Adrenal gland (tissue), 12 donors: ENCODE results near the gene RUNX1. TPM values are rescaled to one million over a fixed set of nuclear protein-coding genes. Genes with fewer than 3 reads are reported as not detected.

Experiments
- DNase-seq, 7 donors: peaks; one replicate each; pipeline ENCODE4 v3.0.0-alpha.2; 2019 to 2020
- H3K27ac ChIP-seq, 5 donors: fragments of 200-600 bp; sonication (generic) in 4 of 5; 1 replicate in 3 of 5; 2 replicates in 2 of 5; pipeline versions ENCODE4 v1.5.1 to v1.8.0; 2016 to 2020; ENCODE audit warnings: mild to moderate bottlenecking in 1 of 5
- H3K27me3 ChIP-seq: fragments of 200-600 bp; 2 replicates; pipeline ENCODE4 v1.8.0; 2021
- H3K36me3 ChIP-seq, 2 donors: fragments of 200-600 bp; replicated peaks in 1 of 2; 1 replicate in 1 of 2; 2 replicates in 1 of 2; pipeline versions ENCODE4 v1.5.1 to v1.8.0; 2018 to 2022
- H3K4me1 ChIP-seq, 2 donors: fragments of 200-600 bp; replicated peaks in 1 of 2; 1 replicate in 1 of 2; 2 replicates in 1 of 2; pipeline versions ENCODE4 v1.5.1 to v1.8.0; 2018 to 2021
- H3K4me3 ChIP-seq, 4 donors: fragments of 200-600 bp; sonication (generic) in 3 of 4; one replicate each; pipeline ENCODE4 v1.5.1; 2016 to 2018
- H3K9me3 ChIP-seq, 3 donors: fragments of 200-600 bp; sonication (generic) in 1 of 3; replicated peaks in 1 of 3; 1 replicate in 2 of 3; 2 replicates in 1 of 3; pipeline versions ENCODE4 v1.5.1 to v1.8.0; 2016 to 2021
- POLR2A ChIP-seq, 2 donors: fragments of 450-650 bp; IDR thresholded peaks; one replicate each; pipeline ENCODE4 v1.6.1; 2017; ENCODE audit warnings: antibody characterized with exemption in 2 of 2, mild to moderate bottlenecking in 2 of 2, moderate library complexity in 1 of 2
- WGBS, 4 donors: extraction: QIAGEN DNeasy Blood & Tissue Kit in 2 of 4; methylation state at CpG; one replicate each; pipeline versions ENCODE4 v1.1.5 to v1.1.7; 2013 to 2017; 5-methylcytosine and 5-hydroxymethylcytosine counted together
- intact Hi-C, 2 donors: fragments of 100-400 bp; cut with DNase I; formaldehyde crosslinking; loops; one replicate each; pipeline versions ENCODE4 v1.14.1 to v1.15.0; 2022 to 2023
- polyA plus RNA-seq, 3 donors: library from polyadenylated mRNA; stranded (reverse); fragments of 200-250 nt in 2 of 3; fragments of 350-450 nt in 1 of 3; fragmentation: Illumina TruSeq in 1 of 3; extraction: RNeasy Lipid Tissue Mini Kit (QIAGEN cat#74804) in 1 of 3; gene quantifications; one replicate each; pipeline ENCODE4 v1.2.3, GENCODE V29; 2013 to 2014
- total RNA-seq, 9 donors: library from RNA; depleted of rRNA in 4 of 9; stranded (reverse); fragments of >200 nt in 4 of 9; fragments of 120-200 nt in 1 of 9; fragmentation: NEBNext Ultra II Directional in 1 of 9; extraction: Animal tissue kit (Norgen Biotek cat#: 25700) in 1 of 9; gene quantifications; one replicate each; pipeline versions ENCODE4 v1.1.0 to v1.2.4, GENCODE V29; 2013 to 2023
- TF ChIP-seq, protein P1 (sequence below), 6 experiments: fragments of 450-650 bp in 4 of 6; fragments of 200-600 bp in 2 of 6; sonication (generic) in 1 of 6; IDR thresholded peaks; 1 replicate in 5 of 6; 2 replicates in 1 of 6; pipeline versions ENCODE4 v1.5.1 to v1.8.0; 2016 to 2021; ENCODE audit warnings: antibody characterized with exemption in 6 of 6, mild to moderate bottlenecking in 2 of 6, moderate library complexity in 1 of 6
- donor health status: healthy with polysubstance abuse.
- donor health status: Bipolar disorder and iron deficiency.
- donor health status: DM: yes; HTN: yes; CAD: no.
- donor health status: DM: no; HTN: no; CAD: no.
- donor health status: DM: no; HTN: no; CAD: no.
- donor health status: DM: yes; HTN: yes; CAD: no.

RUNX1 gene
- total and polyA plus RNA-seq, 12 donors, result 0.83 to 27.2 (median 8.2) TPM

GRCh38 chr21:34800797-34801518 lies 248.1 kb downstream of the RUNX1 start:
- no peaks in the 10 kb centered on the region for H3K4me1 ChIP-seq
- no peak overlapping the region for H3K27ac ChIP-seq
- H3K27me3 ChIP-seq, result no peaks in the 10 kb centered on the region
- no peak for DNase-seq
- no peak overlapping the region for H3K4me3 ChIP-seq
- intact Hi-C loops, result loop anchor here in 1 of 2 donors (10.0 kb wide), 1 partner anchor 84 kb away; no protein-coding TSS in a partner anchor
- H3K9me3 ChIP-seq, result no peaks in the 10 kb centered on the region
- H3K36me3 ChIP-seq, result no peaks in the 10 kb centered on the region
- TF ChIP-seq, protein P1, sequence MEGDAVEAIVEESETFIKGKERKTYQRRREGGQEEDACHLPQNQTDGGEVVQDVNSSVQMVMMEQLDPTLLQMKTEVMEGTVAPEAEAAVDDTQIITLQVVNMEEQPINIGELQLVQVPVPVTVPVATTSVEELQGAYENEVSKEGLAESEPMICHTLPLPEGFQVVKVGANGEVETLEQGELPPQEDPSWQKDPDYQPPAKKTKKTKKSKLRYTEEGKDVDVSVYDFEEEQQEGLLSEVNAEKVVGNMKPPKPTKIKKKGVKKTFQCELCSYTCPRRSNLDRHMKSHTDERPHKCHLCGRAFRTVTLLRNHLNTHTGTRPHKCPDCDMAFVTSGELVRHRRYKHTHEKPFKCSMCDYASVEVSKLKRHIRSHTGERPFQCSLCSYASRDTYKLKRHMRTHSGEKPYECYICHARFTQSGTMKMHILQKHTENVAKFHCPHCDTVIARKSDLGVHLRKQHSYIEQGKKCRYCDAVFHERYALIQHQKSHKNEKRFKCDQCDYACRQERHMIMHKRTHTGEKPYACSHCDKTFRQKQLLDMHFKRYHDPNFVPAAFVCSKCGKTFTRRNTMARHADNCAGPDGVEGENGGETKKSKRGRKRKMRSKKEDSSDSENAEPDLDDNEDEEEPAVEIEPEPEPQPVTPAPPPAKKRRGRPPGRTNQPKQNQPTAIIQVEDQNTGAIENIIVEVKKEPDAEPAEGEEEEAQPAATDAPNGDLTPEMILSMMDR (IDR thresholded peaks at IDR 0.05), result no peak
- no peak for TF ChIP-seq POLR2A (IDR thresholded peaks at IDR 0.05)
- 63 to 77% (median 66%) methylated on average over 7 of the region's 7 CpGs for WGBS, 4 donors

DNA sequence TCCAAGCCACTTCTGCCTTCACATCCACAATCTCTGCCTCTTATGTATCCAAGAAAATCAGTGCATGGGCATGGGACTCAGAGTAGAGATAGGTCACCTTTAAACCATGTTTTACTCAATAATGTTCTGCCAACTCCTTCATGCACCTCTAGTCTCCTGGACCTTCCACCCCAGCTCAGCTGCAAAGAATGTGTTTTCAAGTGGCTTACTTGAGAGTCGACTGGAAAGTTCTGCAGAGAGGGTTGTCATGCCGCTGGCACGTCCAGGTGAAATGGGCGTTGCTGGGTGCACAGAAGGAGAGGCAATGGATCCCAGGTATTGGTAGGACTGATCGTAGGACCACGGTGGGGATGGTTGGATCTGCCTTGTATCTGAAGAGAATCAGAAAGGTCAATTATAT lies 250.0 kb downstream of the RUNX1 start:
- 90 to 94% (median 91%) methylated on average over 6 of the region's 6 CpGs for WGBS, 4 donors
- Histone ChIP-seq H3K27me3 (no peaks in the 10 kb centered on the region), H3K4me3 (no peak overlapping the region), H3K36me3 (no peaks in the 10 kb centered on the region), H3K27ac (no peak overlapping the region), H3K9me3 (no peaks in the 10 kb centered on the region), H3K4me1 (no peaks in the 10 kb centered on the region)
- no peak for DNase-seq
- no peak for TF ChIP-seq POLR2A (IDR thresholded peaks at IDR 0.05)
- TF ChIP-seq, protein P1 (IDR thresholded peaks at IDR 0.05), result no peak
- intact Hi-C loops, result no loop called here

GRCh38 chr21:34797921-34798535 lies 251.1 kb downstream of the RUNX1 start:
- Histone ChIP-seq H3K27me3 (no peaks in the 10 kb centered on the region), H3K4me1 (no peaks in the 10 kb centered on the region), H3K36me3 (no peaks in the 10 kb centered on the region), H3K27ac (no peak overlapping the region), H3K9me3 (no peaks in the 10 kb centered on the region), H3K4me3 (no peak overlapping the region)
- 87 to 97% (median 89%) methylated on average over 6 to 8 of the region's 8 CpGs for WGBS, 4 donors
- intact Hi-C loops, result no loop called here
- DNase-seq, result no peak
- TF ChIP-seq POLR2A (IDR thresholded peaks at IDR 0.05), result no peak
- TF ChIP-seq, protein P1 (IDR thresholded peaks at IDR 0.05), result no peak

DNA sequence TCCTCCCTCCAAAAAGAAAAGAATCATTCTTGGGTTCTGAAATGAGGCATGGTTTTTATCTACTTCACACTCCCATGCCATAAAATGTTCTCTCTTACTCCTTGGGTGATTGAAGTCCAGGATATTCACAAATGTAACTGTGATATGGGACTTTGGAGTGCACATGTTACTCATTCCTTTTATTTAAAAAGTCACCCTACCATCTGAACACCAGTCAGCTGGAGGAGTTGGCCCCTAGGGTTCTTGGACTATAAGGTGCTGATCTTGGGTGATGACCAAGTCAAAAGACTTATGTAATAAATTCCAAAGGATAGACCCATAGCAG lies 251.9 kb downstream of the RUNX1 start:
- no peaks in the 10 kb centered on the region for H3K9me3 ChIP-seq
- H3K27me3 ChIP-seq, result no peaks in the 10 kb centered on the region
- intact Hi-C loops, result no loop called here
- no peak for DNase-seq
- H3K4me1 ChIP-seq, result no peaks in the 10 kb centered on the region
- H3K36me3 ChIP-seq, result no peaks in the 10 kb centered on the region
- H3K4me3 ChIP-seq, result no peak overlapping the region
- no peak overlapping the region for H3K27ac ChIP-seq
- TF ChIP-seq, protein P1 (IDR thresholded peaks at IDR 0.05), result no peak
- no peak for TF ChIP-seq POLR2A (IDR thresholded peaks at IDR 0.05)
